ENCODE measurements around the gene PBOV1.
"Not testable (repeated sequence)": the region's sequence is repeated elsewhere in the genome, so short reads cannot be mapped to it uniquely, and the experiment has no call there.

PBOV1 gene

DNA sequence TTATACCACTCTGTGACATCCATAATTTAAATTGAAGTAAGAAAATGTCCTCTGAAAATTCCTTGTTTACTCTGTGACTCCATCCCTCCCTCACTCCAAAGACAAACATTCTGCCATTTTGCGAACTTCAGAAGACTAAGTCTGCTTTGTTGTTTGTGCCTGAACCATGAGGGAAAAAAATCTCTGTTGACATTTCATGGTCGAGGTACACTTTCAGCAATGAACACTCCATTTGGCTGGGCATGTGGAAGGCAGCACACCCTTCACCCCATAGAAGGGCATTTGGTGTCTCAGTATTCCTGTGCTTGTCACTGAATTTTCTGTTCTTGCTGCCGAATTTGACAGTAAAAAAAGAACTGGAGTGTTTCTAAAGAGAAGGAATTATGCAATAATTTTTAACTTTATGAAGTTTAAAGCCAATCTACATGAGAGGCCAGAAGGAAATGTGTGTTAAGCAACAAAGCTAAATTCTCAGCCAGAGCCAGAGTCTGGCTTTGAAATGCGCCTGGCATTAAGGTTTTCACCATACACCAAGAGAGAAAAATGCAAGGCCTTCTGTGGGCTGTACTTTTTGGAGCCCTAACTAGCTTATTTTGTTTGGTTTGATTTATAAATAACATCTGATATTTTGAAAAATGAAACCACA lies 4.7 kb upstream of the PBOV1 start:
- Histone ChIP-seq H3K27ac (ENCODE audit: low read depth, low read length) (no peak overlapping the region), H3K9ac (ENCODE audit: low read length) (no peak overlapping the region), H3K36me3 (ENCODE audit: insufficient read depth, low read length) (no peaks in the 10 kb centered on the region), H3K27me3 (ENCODE audit: control insufficient read depth in 1 of 2, insufficient read depth in 2 of 2, low read length in 2 of 2) (no peaks in the 10 kb centered on the region), H3K4me1 (ENCODE audit: insufficient read depth, low read length) (no peaks in the 10 kb centered on the region), H3K4me3 (ENCODE audit: low read depth in 1 of 2, low read length in 2 of 2) (no peak overlapping the region), H3K9me3 (ENCODE audit: low read length) (no peaks in the 10 kb centered on the region)

DNA sequence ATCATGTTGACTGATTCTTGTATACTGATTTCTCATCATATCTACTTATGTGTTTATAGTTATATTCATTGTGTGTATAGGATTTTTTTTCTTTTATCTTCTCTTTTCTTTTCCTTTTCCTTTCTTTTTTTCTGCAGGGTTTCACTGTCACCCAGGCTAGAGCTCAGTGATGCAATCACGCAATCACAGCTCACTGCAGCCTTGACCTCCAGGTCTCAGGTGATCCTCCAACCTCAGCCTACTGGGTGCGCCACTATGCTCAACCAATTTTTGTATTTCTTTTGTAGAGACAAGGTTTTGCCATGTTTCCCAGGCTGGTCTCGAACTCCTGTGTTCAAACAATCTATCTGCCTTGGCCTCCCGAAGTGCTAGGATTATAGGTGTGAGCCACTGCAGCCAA lies 1.6 kb upstream of the PBOV1 start:
- no peaks in the 10 kb centered on the region for H3K36me3 ChIP-seq (ENCODE audit: insufficient read depth, low read length)
- no peaks in the 10 kb centered on the region for H3K27me3 ChIP-seq (ENCODE audit: control insufficient read depth in 1 of 2, insufficient read depth in 2 of 2, low read length in 2 of 2)

DNA sequence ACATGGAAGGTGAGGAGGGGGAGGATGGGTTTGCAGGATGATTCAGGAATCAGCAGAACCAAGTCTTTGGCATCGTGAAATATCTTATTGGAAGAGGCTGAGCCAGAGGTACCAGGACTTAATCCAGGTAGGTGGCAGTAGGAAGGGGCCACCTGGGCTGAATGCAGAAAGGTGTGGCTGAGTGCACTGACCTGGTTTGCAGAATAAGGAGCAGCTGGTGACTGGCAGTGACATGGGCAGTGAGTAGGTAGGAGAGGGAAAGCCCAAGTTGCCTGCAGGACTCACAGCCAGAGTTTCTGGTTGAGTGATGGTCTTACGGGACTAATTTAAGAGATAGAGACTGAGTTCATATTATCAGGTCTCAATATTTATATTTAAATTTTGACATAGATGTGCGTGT lies 1.1 kb upstream of the PBOV1 start:
- Histone ChIP-seq H3K9me3 (ENCODE audit: low read length) (no peaks in the 10 kb centered on the region), H3K4me3 (ENCODE audit: low read depth in 1 of 2, low read length in 2 of 2) (no peak overlapping the region), H3K27ac (ENCODE audit: low read depth, low read length) (no peak overlapping the region), H3K4me1 (ENCODE audit: insufficient read depth, low read length) (no peaks in the 10 kb centered on the region), H3K36me3 (ENCODE audit: insufficient read depth, low read length) (no peaks in the 10 kb centered on the region), H3K9ac (ENCODE audit: low read length) (no peak overlapping the region), H3K27me3 (ENCODE audit: control insufficient read depth in 1 of 2, insufficient read depth in 2 of 2, low read length in 2 of 2) (no peaks in the 10 kb centered on the region)

More for the DNA sequence above, 1.6 kb upstream of the PBOV1 start:
- no peak overlapping the region for H3K4me3 ChIP-seq (ENCODE audit: low read depth in 1 of 2, low read length in 2 of 2)
- no peak overlapping the region for H3K9ac ChIP-seq (ENCODE audit: low read length)
- H3K4me1 ChIP-seq (ENCODE audit: insufficient read depth, low read length): no peaks in the 10 kb centered on the region
- H3K27ac ChIP-seq (ENCODE audit: low read depth, low read length): no peak overlapping the region
- H3K9me3 ChIP-seq (ENCODE audit: low read length): no peaks in the 10 kb centered on the region

DNA sequence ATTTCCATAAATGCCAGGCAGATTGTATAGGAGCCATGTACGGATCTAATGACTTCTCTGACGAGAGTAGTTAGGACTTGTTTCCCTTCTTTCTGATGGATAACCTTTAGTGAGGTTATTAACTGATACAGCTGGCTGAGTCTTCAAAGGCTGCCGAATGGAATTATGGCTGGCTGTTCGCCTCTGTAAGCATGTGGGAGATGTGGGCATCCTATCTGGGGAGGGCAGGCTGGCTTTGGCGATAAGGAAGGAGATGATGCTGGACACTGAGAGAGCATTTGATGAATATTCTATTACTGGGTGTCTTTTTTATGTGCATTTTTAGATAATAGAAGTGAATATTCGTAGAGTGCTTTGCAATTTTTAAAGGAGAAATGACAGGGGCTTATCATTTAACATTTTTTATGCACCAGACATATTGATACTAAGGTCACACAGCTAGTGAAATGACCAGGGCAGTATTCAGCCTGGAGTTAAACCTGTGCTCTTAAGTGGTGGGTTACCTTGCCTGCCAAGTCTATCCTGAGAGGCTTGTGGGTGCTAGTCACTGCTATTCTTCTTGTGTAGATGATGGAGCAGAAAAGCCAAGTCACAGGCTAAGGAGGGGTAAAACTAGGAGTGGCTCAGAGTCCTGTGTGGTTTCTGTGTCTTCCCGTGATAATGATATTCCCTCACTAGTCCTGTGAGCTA lies 3.1 kb downstream of the PBOV1 start:
- H3K4me1 ChIP-seq (ENCODE audit: insufficient read depth, low read length): no peaks in the 10 kb centered on the region
- no peak overlapping the region for H3K9ac ChIP-seq (ENCODE audit: low read length)
- no peaks in the 10 kb centered on the region for H3K27me3 ChIP-seq (ENCODE audit: control insufficient read depth in 1 of 2, insufficient read depth in 2 of 2, low read length in 2 of 2)
- no peaks in the 10 kb centered on the region for H3K9me3 ChIP-seq (ENCODE audit: low read length)
- no peak overlapping the region for H3K4me3 ChIP-seq (ENCODE audit: low read depth in 1 of 2, low read length in 2 of 2)
- no peak overlapping the region for H3K27ac ChIP-seq (ENCODE audit: low read depth, low read length)
- no peaks in the 10 kb centered on the region for H3K36me3 ChIP-seq (ENCODE audit: insufficient read depth, low read length)

DNA sequence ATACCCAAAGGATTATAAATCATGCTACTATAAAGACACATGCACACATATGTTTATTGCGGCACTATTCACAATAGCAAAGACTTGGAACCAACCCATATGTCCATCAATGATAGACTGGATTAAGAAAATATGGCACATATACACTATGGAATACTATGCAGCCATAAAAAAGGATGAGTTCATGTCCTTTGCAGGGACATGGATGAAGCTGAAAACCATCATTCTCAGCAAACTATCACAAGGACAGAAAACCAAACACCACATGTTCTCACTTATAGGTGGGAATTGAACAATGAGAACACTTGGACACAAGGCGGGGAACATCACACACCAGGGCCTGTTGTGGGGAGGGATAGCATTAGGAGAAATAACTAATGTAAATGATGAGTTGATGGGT lies 5.8 kb downstream of the PBOV1 start:
- not testable (repeated sequence) for H3K9me3 ChIP-seq (ENCODE audit: low read length); H3K4me3 ChIP-seq (ENCODE audit: low read depth in 1 of 2, low read length in 2 of 2); H3K36me3 ChIP-seq (ENCODE audit: insufficient read depth, low read length); H3K9ac ChIP-seq (ENCODE audit: low read length); H3K27me3 ChIP-seq (ENCODE audit: control insufficient read depth in 1 of 2, insufficient read depth in 2 of 2, low read length in 2 of 2); H3K4me1 ChIP-seq (ENCODE audit: insufficient read depth, low read length); H3K27ac ChIP-seq (ENCODE audit: low read depth, low read length)

DNA sequence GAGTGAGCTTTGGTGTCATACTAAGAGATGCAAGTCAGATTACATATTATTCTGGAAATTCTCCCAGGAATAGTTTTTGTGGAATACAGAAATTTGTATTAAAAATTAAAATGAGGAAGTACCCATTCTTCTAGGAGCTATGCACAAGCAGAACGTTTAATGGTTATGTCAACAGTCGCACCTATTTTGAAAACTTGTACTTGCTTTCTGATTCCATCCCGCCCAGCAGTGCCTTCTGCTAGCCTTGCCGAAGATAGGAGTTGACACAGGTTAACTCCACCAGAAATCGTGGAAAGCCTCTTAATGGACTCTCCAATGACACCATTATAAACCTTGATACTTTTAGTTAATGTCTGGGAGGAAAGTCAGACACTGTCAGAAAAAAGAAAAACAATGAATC lies 6.7 kb downstream of the PBOV1 start:
- Histone ChIP-seq H3K27ac (ENCODE audit: low read depth, low read length) (no peak overlapping the region), H3K9me3 (ENCODE audit: low read length) (no peaks in the 10 kb centered on the region), H3K9ac (ENCODE audit: low read length) (no peak overlapping the region), H3K4me3 (ENCODE audit: low read depth in 1 of 2, low read length in 2 of 2) (no peak overlapping the region), H3K4me1 (ENCODE audit: insufficient read depth, low read length) (no peaks in the 10 kb centered on the region), H3K27me3 (ENCODE audit: control insufficient read depth in 1 of 2, insufficient read depth in 2 of 2, low read length in 2 of 2) (peaks cover 0 to 3% of the 10 kb centered on the region in 2 donors), H3K36me3 (ENCODE audit: insufficient read depth, low read length) (no peaks in the 10 kb centered on the region)

DNA sequence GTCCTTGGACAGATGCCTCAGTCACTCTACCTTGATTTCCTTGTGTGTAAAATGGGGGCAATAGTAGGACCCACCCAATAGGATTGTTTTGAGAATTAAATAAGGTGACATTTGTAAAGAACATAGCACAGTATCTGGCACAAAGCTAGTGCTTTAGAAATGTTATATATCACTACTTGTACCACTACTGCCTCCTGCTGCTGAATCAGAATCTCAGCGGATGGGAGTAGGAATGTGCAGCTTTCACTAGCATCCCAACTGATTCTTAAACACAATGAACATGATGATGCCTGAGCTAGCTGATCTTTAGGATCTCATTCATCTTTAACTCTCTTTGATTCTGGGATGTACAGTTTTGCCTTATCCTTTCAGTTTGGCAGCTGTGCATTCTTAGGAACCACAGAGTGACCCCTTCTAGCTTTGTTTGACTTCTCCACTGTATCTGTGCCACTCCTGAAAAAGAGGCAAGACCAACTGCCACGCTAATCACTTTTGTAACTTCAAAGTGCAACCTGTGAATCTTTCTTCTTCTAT lies 7.2 kb downstream of the PBOV1 start:
- Histone ChIP-seq H3K27ac (ENCODE audit: low read depth, low read length) (no peak overlapping the region), H3K36me3 (ENCODE audit: insufficient read depth, low read length) (no peaks in the 10 kb centered on the region), H3K9ac (ENCODE audit: low read length) (no peak overlapping the region)

DNA sequence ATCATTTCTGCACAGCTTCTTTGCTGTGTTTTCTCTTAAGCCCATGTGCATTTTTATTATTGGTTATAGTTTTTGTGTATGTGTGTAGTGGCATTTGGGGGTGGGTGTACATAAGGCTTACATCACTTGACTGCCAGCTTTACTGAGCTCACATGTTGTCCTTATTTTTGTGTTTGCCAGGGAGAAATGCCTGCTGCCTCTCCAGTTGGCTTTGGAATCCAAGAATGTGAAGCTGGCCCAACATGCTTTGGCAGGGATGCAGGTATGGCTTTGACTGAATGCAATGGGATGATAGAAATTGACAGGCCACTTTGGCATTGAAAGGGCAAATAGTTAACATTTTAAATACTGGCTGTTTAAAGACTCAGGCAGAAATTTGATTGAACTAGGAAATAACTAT lies 11.4 kb downstream of the PBOV1 start:
- Histone ChIP-seq H3K4me3 (ENCODE audit: low read depth in 1 of 2, low read length in 2 of 2) (no peak overlapping the region), H3K27me3 (ENCODE audit: control insufficient read depth in 1 of 2, insufficient read depth in 2 of 2, low read length in 2 of 2) (peaks cover 0 to 3% of the 10 kb centered on the region in 2 donors), H3K36me3 (ENCODE audit: insufficient read depth, low read length) (no peaks in the 10 kb centered on the region), H3K4me1 (ENCODE audit: insufficient read depth, low read length) (no peaks in the 10 kb centered on the region), H3K9ac (ENCODE audit: low read length) (no peak overlapping the region), H3K27ac (ENCODE audit: low read depth, low read length) (no peak overlapping the region), H3K9me3 (ENCODE audit: low read length) (no peaks in the 10 kb centered on the region)

More for the DNA sequence above, 7.2 kb downstream of the PBOV1 start:
- H3K4me1 ChIP-seq (ENCODE audit: insufficient read depth, low read length): no peaks in the 10 kb centered on the region
- peaks cover 0 to 3% of the 10 kb centered on the region in 2 donors for H3K27me3 ChIP-seq (ENCODE audit: control insufficient read depth in 1 of 2, insufficient read depth in 2 of 2, low read length in 2 of 2)
- H3K4me3 ChIP-seq (ENCODE audit: low read depth in 1 of 2, low read length in 2 of 2): no peak overlapping the region
- H3K9me3 ChIP-seq (ENCODE audit: low read length): no peaks in the 10 kb centered on the region

DNA sequence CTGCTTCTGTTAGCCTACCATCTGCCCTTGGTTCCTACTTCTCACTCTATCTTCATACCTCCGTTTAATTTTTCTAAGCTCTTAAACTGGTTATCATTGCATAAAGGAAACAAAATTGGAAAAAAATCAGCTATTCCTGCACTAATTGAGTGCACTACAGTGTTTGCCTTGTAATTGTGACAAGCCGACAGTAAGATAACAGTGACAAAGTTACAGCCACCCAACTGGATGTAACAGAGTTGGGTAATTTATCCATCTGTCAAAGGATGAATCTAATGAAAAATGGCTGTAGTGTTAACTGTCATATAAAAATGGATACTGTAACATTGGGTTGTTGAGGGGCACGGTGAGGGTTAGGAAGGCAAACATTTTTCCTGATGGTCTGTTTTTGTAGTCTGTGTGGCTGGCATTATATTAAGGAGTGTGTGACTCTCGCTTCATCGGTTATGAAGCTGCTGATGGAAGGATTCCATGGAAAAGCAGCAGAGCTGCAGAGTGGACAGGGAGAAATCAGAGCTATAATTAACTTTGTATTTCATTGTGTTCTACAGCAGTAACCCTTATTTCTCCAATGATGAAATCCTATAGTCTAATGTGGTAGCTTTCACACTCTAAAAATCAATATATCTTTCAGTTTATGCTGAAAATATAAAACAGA lies 12.7 kb downstream of the PBOV1 start:
- Histone ChIP-seq H3K9ac (ENCODE audit: low read length) (no peak overlapping the region), H3K36me3 (ENCODE audit: insufficient read depth, low read length) (no peaks in the 10 kb centered on the region), H3K27me3 (ENCODE audit: control insufficient read depth in 1 of 2, insufficient read depth in 2 of 2, low read length in 2 of 2) (peaks cover 0 to 3% of the 10 kb centered on the region in 2 donors), H3K4me3 (ENCODE audit: low read depth in 1 of 2, low read length in 2 of 2) (no peak overlapping the region), H3K9me3 (ENCODE audit: low read length) (no peaks in the 10 kb centered on the region), H3K27ac (ENCODE audit: low read depth, low read length) (no peak overlapping the region), H3K4me1 (ENCODE audit: insufficient read depth, low read length) (no peaks in the 10 kb centered on the region)

DNA sequence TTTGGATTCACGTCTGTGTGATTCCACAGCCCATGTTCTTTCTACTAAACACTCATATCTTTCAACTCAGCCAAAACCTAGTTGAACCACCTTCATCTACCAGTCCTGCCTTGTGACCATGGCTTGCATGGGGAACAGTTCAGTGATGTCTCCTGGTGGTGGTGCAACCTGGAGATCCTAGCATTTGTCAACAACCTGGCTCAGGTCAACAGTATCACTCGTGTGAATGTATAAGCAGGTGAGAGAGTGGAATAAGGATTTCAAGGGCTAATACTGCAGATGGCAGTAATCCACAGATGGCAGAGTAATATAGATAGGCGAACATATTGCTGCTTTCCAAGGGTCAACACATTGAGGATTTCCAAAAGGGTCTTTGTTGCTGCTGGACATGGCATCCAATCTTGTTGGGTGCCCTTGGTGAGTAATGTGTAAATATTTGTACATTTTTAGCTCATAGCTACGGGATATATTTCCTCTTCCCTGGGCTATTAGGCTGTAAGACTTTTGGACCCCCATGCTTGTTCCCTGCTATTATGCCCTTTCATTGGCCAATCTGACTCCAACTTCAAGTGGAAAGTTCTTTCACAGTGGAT lies 13.4 kb downstream of the PBOV1 start:
- H3K4me1 ChIP-seq (ENCODE audit: insufficient read depth, low read length): no peaks in the 10 kb centered on the region
- no peak overlapping the region for H3K4me3 ChIP-seq (ENCODE audit: low read depth in 1 of 2, low read length in 2 of 2)
- no peaks in the 10 kb centered on the region for H3K9me3 ChIP-seq (ENCODE audit: low read length)

DNA sequence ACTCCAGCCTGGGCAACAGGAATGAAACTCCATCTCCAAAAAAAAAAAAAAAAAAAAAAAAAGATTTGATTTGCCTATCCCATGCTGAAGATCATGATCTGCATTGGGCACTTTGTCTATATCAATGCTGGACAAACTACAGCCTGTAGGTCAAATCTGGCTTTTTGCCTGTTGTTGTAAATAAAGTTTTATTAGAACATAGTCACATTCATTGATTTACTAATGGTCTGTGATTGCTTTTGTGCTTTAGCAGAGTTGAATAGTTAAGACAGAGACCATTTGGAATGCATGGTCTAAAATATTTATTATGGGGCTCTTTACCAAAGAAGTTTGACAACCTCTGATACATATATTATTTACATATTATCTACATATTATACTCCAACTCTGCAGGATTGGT lies 14.0 kb downstream of the PBOV1 start:
- no peaks in the 10 kb centered on the region for H3K36me3 ChIP-seq (ENCODE audit: insufficient read depth, low read length)
- H3K9ac ChIP-seq (ENCODE audit: low read length): no peak overlapping the region
- peaks cover 0 to 3% of the 10 kb centered on the region in 2 donors for H3K27me3 ChIP-seq (ENCODE audit: control insufficient read depth in 1 of 2, insufficient read depth in 2 of 2, low read length in 2 of 2)

More for the DNA sequence above, 13.4 kb downstream of the PBOV1 start:
- no peak overlapping the region for H3K9ac ChIP-seq (ENCODE audit: low read length)
- H3K27ac ChIP-seq (ENCODE audit: low read depth, low read length): no peak overlapping the region
- H3K27me3 ChIP-seq (ENCODE audit: control insufficient read depth in 1 of 2, insufficient read depth in 2 of 2, low read length in 2 of 2): peaks cover 0 to 3% of the 10 kb centered on the region in 2 donors
- no peaks in the 10 kb centered on the region for H3K36me3 ChIP-seq (ENCODE audit: insufficient read depth, low read length)

More for the DNA sequence above, 14.0 kb downstream of the PBOV1 start:
- Histone ChIP-seq H3K27ac (ENCODE audit: low read depth, low read length) (no peak overlapping the region), H3K9me3 (ENCODE audit: low read length) (no peaks in the 10 kb centered on the region), H3K4me1 (ENCODE audit: insufficient read depth, low read length) (no peaks in the 10 kb centered on the region), H3K4me3 (ENCODE audit: low read depth in 1 of 2, low read length in 2 of 2) (no peak overlapping the region)

All from muscle layer of colon (tissue), 2 donors.